ENCODE results near the gene GRB7.
"Not testable (repeated sequence)": the region's sequence is repeated elsewhere in the genome, so short reads cannot be mapped to it uniquely, and the experiment has no call there.

Gene GRB7

GRCh38 chr17:39753514-39754160 is 15.9 kb downstream of the GRB7 start:
- peak; percentile 43 to 56 for DNase-seq

GRCh38 chr17:39754161-39754957 is 16.6 kb downstream of the GRB7 start:
- DNase-seq: peak; percentile 88 to 90

GRCh38 chr17:39754958-39755553 is 17.3 kb downstream of the GRB7 start:
- DNase-seq: no peak

GRCh38 chr17:39755554-39756379 is 18.0 kb downstream of the GRB7 start:
- no peak for DNase-seq

GRCh38 chr17:39756380-39757079 is 18.8 kb downstream of the GRB7 start:
- DNase-seq: no peak

GRCh38 chr17:39757176-39757662 is 19.5 kb downstream of the GRB7 start:
- DNase-seq: no peak

- DNase-seq: no peak
These were observed 20.5 kb downstream of the GRB7 start for GRCh38 chr17:39757931-39758873.

GRCh38 chr17:39759204-39759603 is 21.5 kb downstream of the GRB7 start:
- DNase-seq: no peak

GRCh38 chr17:39761861-39762496 is 24.2 kb downstream of the GRB7 start:
- no peak for DNase-seq

- no peak for DNase-seq
These were observed 25.5 kb downstream of the GRB7 start for GRCh38 chr17:39763051-39763820.

GRCh38 chr17:39764171-39764570 is 26.4 kb downstream of the GRB7 start:
- not testable (repeated sequence) for DNase-seq

GRCh38 chr17:39765175-39765574 is 27.4 kb downstream of the GRB7 start:
- no peak for DNase-seq

- DNase-seq: no peak
These were observed 28.0 kb downstream of the GRB7 start for GRCh38 chr17:39765766-39766165.

- no peak for DNase-seq
These were observed 29.4 kb downstream of the GRB7 start for GRCh38 chr17:39767147-39767546.

GRCh38 chr17:39769974-39770587 is 32.3 kb downstream of the GRB7 start:
- peak; percentile 47 to 85 for DNase-seq

- DNase-seq: no peak
These were observed 34.7 kb downstream of the GRB7 start for GRCh38 chr17:39772415-39772814.

GRCh38 chr17:39772987-39773934 is 35.5 kb downstream of the GRB7 start:
- DNase-seq: no peak

- no peak for DNase-seq
These were observed 36.3 kb downstream of the GRB7 start for GRCh38 chr17:39774047-39774446.

Measured in NCI-H2081 (cell line).